Measurements from ENCODE around the gene TMEM108. TPM values are rescaled to one million over a fixed set of nuclear protein-coding genes. Genes with fewer than 3 reads are reported as not detected.

The TMEM108 gene
- total RNA-seq, 1 donor from 2014 or later = 0.52 TPM

DNA sequence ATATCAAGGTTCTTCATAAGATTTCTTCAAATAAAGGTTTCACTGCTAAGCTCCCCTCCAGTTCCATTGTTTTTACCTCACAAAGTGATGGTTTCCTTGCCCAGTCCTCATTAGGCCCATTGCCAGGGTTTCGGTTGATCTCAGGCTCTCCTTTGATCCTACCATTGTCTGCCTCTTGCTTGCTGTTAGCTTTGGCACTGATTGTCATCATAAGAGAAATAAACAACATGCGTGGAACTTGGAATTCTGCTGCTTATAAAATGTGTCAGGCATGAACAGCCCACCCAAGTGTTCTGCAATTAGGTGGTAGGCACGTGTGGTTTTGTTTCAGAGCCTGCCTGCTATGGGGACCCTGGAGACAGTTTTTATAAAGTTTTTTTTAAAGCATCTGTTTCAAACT is 254.1 kb downstream of the TMEM108 start:
- DNase-seq (no peak), ATAC-seq (no peak)
- intact Hi-C loops (cut with micrococcal nuclease) = no loop called here

GRCh38 chr3:133293397-133294110 is 255.4 kb downstream of the TMEM108 start:
- DNase-seq = no peak
- no peak for ATAC-seq
- intact Hi-C loops (cut with micrococcal nuclease) = no loop called here

DNA sequence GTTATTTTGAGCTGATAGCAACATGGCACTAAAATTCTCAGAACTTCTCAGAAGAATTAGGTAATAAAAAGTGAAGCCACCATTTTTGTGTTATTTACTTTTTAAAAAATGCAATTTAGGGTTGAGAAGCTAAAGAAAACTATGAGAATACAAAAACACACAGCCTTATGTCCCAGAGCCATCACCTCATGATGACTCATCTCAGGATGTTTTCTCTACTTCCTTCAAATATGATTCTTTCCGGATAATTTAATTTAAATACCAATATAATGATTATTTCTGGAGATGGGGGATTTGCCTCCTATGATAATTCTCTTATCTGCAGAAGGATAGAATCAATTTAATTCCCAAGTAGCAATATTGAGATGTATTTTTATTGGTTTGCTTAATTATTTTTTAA is 256.1 kb downstream of the TMEM108 start:
- ATAC-seq = no peak
- intact Hi-C loops (cut with micrococcal nuclease) = no loop called here

GRCh38 chr3:133295199-133295901 is 257.2 kb downstream of the TMEM108 start:
- intact Hi-C loops (cut with micrococcal nuclease) = no loop called here

More for the DNA sequence above, 256.1 kb downstream of the TMEM108 start:
- DNase-seq = no peak

DNA sequence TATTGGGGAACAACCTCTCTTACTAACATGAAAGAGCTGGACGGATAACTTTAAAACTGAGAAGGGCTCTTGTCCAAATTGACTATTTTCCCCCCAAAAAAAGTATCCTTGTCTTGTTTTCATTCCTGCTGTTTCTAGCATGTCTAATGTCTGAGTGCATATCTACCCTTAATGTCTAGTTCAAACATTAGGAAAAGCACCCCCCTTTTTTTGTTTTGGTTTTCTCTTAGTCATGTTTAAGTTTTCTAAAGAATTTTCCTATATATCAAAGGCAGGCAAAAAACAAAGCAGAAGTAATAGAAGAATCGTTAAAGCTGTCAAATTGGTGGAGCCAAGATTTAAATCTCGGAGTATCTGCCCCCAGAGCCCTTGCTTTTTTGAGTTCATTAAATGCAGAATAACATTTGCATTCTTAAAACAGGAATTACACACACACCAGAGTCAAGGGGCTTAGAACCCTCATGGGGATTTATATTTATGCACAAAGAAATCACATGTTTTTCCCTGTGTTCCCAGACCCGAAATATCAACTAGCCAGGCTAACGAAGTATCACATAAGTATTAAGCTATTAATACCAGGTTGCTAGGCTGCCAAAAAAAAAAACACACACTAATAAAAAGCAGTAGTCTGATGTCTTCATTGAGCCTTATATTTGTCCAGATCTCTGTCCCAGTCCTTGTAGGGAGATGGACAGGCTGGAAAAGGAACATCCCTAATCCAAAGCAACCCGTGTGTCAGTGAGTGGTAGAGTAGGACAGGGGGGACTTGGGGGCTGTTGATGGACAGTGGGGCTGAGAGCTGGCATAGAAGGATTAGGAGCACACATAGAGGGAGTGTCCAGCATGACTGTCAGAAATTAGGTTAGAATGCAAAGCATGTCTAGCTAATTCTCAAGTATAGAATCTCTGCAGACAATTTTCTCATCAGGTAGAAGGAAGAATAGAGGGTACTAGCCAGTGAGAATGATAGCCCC is 258.0 kb downstream of the TMEM108 start:
- DNase-seq (no peak), ATAC-seq (peak; percentile 75)
- intact Hi-C loops (cut with micrococcal nuclease) = no loop called here

More at GRCh38 chr3:133295199-133295901, 257.2 kb downstream of the TMEM108 start:
- ATAC-seq (peak; percentile 72), DNase-seq (no peak)

DNA sequence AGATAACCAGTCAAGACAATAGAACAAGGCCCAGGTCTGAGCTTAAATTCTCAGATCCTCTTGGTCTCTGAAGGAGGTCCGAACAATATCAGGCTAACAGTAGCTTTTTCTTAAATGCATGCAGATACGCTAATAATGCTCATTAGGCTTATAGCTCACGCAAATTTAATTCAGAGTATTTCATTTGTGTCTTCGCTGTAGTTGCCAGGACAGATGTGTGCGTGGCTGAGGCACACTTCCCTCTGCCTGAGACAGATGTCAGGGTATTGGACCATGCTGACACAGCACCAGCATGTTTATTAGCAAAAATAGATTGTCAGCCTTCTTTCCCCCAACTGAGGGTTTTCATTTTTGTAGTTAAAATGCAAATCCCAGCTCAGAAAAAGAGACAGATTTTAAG is 258.8 kb downstream of the TMEM108 start:
- DNase-seq (no peak), ATAC-seq (no peak)
- intact Hi-C loops (cut with micrococcal nuclease) = no loop called here

- intact Hi-C loops (cut with micrococcal nuclease) = no loop called here
- DNase-seq (no peak), ATAC-seq (no peak)
These were observed 261.9 kb downstream of the TMEM108 start for GRCh38 chr3:133300102-133300501.

DNA sequence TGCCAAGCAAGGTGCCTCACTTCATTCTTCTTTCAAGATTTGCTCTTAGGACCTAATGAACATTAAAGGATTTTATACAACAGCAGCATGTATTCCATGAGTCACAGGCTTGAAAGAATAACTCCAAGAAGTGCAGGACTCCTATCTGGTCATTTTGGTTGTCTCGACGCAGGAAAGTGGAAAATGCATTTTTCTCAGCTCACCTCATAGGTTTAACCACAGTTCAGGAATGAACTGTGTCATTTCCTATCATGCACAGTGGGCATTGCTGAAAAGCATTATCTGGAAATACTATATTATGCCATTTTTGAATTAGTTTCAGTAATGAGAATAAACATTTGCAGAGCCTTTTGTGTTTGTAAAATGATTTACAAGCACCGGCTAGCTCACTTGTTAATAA is 263.0 kb downstream of the TMEM108 start:
- ATAC-seq (no peak), DNase-seq (no peak)
- intact Hi-C loops (cut with micrococcal nuclease) = no loop called here

- DNase-seq = no peak
These were observed 263.5 kb downstream of the TMEM108 start for GRCh38 chr3:133301731-133302130.

GRCh38 chr3:133303430-133303829 is 265.2 kb downstream of the TMEM108 start:
- DNase-seq (no peak), ATAC-seq (no peak)
- intact Hi-C loops (cut with micrococcal nuclease) = no loop called here

More at GRCh38 chr3:133301731-133302130, 263.5 kb downstream of the TMEM108 start:
- intact Hi-C loops (cut with micrococcal nuclease) = no loop called here
- ATAC-seq = no peak

DNA sequence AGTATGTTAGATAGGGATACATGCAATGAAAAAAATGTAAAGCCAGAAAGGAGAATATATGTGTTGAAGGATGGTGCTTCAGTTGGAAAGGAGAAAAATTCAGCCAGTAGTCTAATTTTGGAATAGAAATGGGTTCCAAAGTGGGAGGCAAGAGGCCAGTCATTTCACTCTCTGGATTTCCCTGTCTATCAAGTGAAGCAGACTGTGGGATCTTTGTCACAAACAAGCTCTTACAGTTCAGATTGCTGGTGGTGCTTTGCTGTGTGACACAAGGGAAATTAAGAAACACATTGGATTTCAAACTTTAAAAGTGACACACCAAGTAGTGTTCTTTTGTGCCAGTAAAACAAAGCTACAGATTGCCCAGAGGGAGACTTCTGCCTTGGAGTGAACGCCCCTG is 279.7 kb downstream of the TMEM108 start:
- ATAC-seq (no peak), DNase-seq (no peak)
- intact Hi-C loops (cut with micrococcal nuclease) = no loop called here

DNA sequence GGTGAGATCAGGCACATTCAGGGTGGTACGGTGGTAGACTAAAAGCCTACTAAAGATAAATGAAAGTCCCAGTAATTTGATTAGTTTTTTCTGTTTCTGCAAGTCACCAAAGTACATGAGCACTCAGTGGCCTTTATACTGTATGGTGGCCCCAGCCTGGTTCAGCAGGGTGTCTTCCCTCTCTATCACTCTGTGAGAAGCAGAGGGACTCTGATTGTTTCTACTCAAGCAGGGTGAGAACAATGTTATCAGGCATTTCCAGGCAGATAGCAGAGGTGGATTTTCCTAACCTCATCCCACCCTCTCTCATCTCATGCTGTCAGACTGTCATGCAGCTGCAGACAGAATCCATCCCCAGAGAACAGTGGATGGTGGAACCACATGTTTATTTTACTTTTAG is 290.2 kb downstream of the TMEM108 start:
- DNase-seq (no peak), ATAC-seq (no peak)
- intact Hi-C loops (cut with micrococcal nuclease) = no loop called here

DNA sequence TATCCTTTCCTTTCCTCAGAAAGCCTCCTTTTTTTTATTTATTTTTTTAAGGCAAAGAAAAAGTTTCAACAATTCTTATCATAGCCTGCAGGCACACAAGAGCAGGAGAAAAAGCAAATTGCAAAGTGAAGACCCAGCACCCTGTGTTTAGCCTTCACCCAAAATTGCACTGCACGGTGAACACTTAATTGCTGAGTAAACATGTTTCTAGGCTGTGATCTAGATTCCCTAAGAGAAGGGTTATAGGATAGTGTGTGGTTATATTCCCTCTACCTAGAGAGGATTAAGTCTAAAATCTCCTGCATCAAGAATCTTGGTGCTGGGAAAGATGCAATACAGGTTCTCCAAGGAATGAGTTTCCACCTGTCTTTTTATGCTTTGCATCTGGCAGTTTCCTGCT is 291.4 kb downstream of the TMEM108 start:
- DNase-seq (no peak), ATAC-seq (no peak)
- intact Hi-C loops (cut with micrococcal nuclease) = no loop called here

DNA sequence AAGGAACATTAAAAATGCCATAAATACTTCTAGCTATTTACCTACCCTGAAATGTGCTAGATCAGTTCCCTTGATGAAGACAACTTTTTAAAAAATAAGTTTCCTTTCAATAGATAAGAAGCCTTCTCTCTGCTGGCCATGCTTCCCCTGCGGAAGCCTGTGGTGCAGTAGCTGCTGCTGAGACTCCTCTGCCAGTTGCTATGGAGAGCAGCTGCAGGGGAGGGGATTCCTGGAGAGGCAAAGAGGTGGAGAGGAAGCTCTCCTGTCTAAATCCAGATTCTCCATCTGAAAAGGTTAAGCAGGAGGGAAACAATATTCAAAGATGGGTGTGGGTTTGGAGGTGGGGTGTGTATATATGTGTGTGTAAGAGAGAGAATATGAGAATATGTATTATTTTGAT is 291.9 kb downstream of the TMEM108 start:
- ATAC-seq (no peak), DNase-seq (no peak)
- intact Hi-C loops (cut with micrococcal nuclease) = no loop called here

DNA sequence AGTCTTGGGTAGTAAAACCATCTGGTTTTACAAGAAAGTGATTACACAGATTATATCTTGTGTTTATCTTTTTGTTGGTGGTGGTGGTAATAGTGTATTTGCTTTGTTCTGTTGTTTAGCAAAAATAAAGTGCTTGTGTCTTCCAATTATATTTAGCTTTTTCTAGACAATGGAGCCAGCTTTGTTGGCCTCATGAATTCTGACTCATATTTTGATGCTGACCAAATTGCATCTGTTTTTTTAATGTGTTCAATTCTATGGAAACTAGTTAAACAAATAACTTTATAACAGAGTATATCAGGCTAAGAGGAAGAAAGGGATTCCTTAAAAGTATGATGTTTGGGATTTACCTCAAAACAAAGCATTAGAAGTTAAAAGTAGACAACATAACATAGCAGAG is 292.3 kb downstream of the TMEM108 start:
- no peak for ATAC-seq
- intact Hi-C loops (cut with micrococcal nuclease) = no loop called here
- DNase-seq = no peak

- ATAC-seq = no peak
- intact Hi-C loops (cut with micrococcal nuclease) = no loop called here
- DNase-seq = no peak
These were observed 316.5 kb downstream of the TMEM108 start for GRCh38 chr3:133354721-133355120.

- intact Hi-C loops (cut with micrococcal nuclease) = no loop called here
- ATAC-seq (no peak), DNase-seq (no peak)
These were observed 322.3 kb downstream of the TMEM108 start for GRCh38 chr3:133360476-133360875.

- DNase-seq = no peak
- intact Hi-C loops (cut with micrococcal nuclease) = no loop called here
These were observed 322.8 kb downstream of the TMEM108 start for GRCh38 chr3:133361011-133361410.

GRCh38 chr3:133361435-133361834 is 323.2 kb downstream of the TMEM108 start:
- DNase-seq (no peak), ATAC-seq (no peak)
- intact Hi-C loops (cut with micrococcal nuclease) = no loop called here

More at GRCh38 chr3:133361011-133361410, 322.8 kb downstream of the TMEM108 start:
- no peak for ATAC-seq

DNA sequence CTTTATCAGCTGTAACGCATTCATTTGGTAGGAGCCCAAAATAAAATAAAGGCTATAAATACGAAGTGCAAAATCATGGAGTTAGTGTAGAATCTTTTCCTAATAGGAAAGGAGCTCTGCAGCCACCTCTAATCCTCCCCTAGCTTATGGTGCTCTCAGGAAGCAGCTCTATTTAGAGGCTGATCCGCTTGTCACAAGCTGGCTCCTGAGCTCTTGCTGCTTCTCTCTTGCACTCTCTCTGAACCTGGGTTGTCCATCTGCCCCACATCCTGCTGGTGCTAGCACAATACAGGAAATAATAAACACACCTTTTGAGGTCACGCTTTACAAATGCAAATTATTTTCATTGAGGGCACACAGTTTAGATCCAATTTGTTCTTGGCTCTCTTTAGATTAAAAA is 324.3 kb downstream of the TMEM108 start:
- ATAC-seq (no peak), DNase-seq (no peak)
- intact Hi-C loops (cut with micrococcal nuclease) = no loop called here
